GM12878 (cell line): Measurements from ENCODE around the gene UBE2C. TPM values are rescaled to one million over a fixed set of nuclear protein-coding genes. Genes with fewer than 3 reads are reported as not detected.

ENCODE experiments used
- ATAC-seq: fragments of 200-7000 bp; cut with Tn5 transposase; 3 replicates; pipeline ENCODE4 v1.9.1; 2020; ENCODE audit warnings: mild to moderate bottlenecking, moderate library complexity
- BruUV-seq: library from RNA; stranded (reverse); fragments of 400-500 nt; replicated peaks from 2 replicates; lab custom pipeline; 2021; lab: Mats Ljungman, UMichigan
- CTCF ChIA-PET: fragments of 300-600 bp; sonication (Branson Sonifier 250); formaldehyde crosslinking; extraction: SDS; loops from one replicate; lab custom pipeline; 2021; ENCODE audit warnings: inconsistent platforms; lab: Yijun Ruan, JAX
- POLR2A ChIA-PET: fragments of 350-600 bp; formaldehyde crosslinking; extraction: SDS; loops from one replicate; lab custom pipeline; 2021; ENCODE audit warnings: inconsistent platforms; lab: Charles Lee
- RAD21 ChIA-PET: fragments of 300-600 bp; sonication (Branson Sonifier 250); formaldehyde crosslinking; loops from one replicate; lab custom pipeline; 2023; ENCODE audit warnings: antibody characterized with exemption; ENCODE audit not compliant: unreplicated experiment; lab: Charles Lee
- SMC1A ChIA-PET: fragments of 300-600 bp; sonication (Branson Sonifier 250); formaldehyde crosslinking; loops from one replicate; lab custom pipeline; 2023; ENCODE audit not compliant: unreplicated experiment, uncharacterized antibody; lab: Charles Lee
- DNase-seq: peaks from one replicate; pipeline ENCODE4 v3.0.0-alpha.2; 2011; ENCODE audit warnings: low read depth, low spot score
- FAIRE-seq: peaks from 3 replicates; lab custom pipeline; 2011; peaks lifted over from hg19 to GRCh38; lab: Jason Lieb, UNC
- H2AFZ ChIP-seq: 2 replicates; pipeline ENCODE4 v1.6.0; 2011; ENCODE audit warnings: low read depth, low read length, control low read depth; ENCODE audit not compliant: control insufficient read depth
- H3K27ac ChIP-seq: 2 replicates; pipeline ENCODE4 v1.5.1; 2011; ENCODE audit warnings: control low read depth; ENCODE audit not compliant: control insufficient read depth, insufficient read depth
- H3K27me3 ChIP-seq, 2 experiments: replicated peaks in 1 of 2; 2 replicates each; pipeline versions ENCODE4 v1.6.0 to v1.6.1; 2011; ENCODE audit warnings: low read length in 1 of 2; ENCODE audit not compliant: control insufficient read depth in 2 of 2, insufficient read depth in 2 of 2
- H3K36me3 ChIP-seq, 2 experiments: 2 replicates each; pipeline ENCODE4 v1.5.1; 2011; ENCODE audit warnings: low read length in 1 of 2; ENCODE audit not compliant: control insufficient read depth in 2 of 2, insufficient read depth in 2 of 2
- H3K4me1 ChIP-seq: 2 replicates; pipeline ENCODE4 v1.6.1; 2011; ENCODE audit warnings: mild to moderate bottlenecking, low read length, moderate library complexity, mixed read lengths; ENCODE audit not compliant: control insufficient read depth, insufficient read depth
- H3K4me2 ChIP-seq: 2 replicates; pipeline ENCODE4 v1.6.0; 2011; ENCODE audit warnings: control low read depth; ENCODE audit not compliant: control insufficient read depth, insufficient read depth
- H3K4me3 ChIP-seq: fragments of 200-600 bp; sonication (generic); 2 replicates; pipeline ENCODE4 v1.5.1; 2016
- H3K79me2 ChIP-seq: 2 replicates; pipeline ENCODE4 v1.6.0; 2011; ENCODE audit warnings: low read length; ENCODE audit not compliant: control insufficient read depth, insufficient read depth
- H3K9ac ChIP-seq: 2 replicates; pipeline ENCODE4 v1.8.0; 2011; ENCODE audit warnings: low read length, control low read depth, mixed read lengths; ENCODE audit not compliant: control insufficient read depth, insufficient read depth
- H3K9me3 ChIP-seq: replicated peaks from 3 replicates; pipeline ENCODE4 v1.5.1; 2011; ENCODE audit warnings: mild to moderate bottlenecking, low read length; ENCODE audit not compliant: control insufficient read depth, insufficient read depth
- H4K20me1 ChIP-seq: 2 replicates; pipeline ENCODE4 v1.6.0; 2011; ENCODE audit not compliant: control insufficient read depth, insufficient read depth
- BMI1 ChIP-seq: fragments of 450-650 bp; IDR thresholded peaks from 2 replicates; pipeline ENCODE4 v1.6.1; 2016; ENCODE audit warnings: mild to moderate bottlenecking, moderate library complexity, borderline replicate concordance
- CREB1 ChIP-seq: IDR thresholded peaks from 2 replicates; pipeline ENCODE4 v1.6.1; 2012; ENCODE audit warnings: low read depth, mild to moderate bottlenecking, inconsistent platforms
- HCFC1 ChIP-seq: fragments of 150-350 bp; IDR thresholded peaks from 2 replicates; pipeline ENCODE4 v1.6.1; 2014; ENCODE audit warnings: low read length
- MYC ChIP-seq: IDR thresholded peaks from 2 replicates; pipeline ENCODE4 v1.6.1; 2011; ENCODE audit warnings: mild to moderate bottlenecking, low read length, moderate library complexity, inconsistent platforms; ENCODE audit not compliant: insufficient read depth, insufficient replicate concordance, insufficient read length, severe bottlenecking
- NFXL1 ChIP-seq: fragments of 450-650 bp; IDR thresholded peaks from 2 replicates; pipeline ENCODE4 v1.6.1; 2017; ENCODE audit warnings: antibody characterized with exemption, mild to moderate bottlenecking, borderline replicate concordance
- PAX5 ChIP-seq: IDR thresholded peaks from 2 replicates; pipeline ENCODE4 v1.6.1; 2011; ENCODE audit warnings: low read depth, low read length, borderline replicate concordance
- POLR2A ChIP-seq: IDR thresholded peaks from 2 replicates; pipeline ENCODE4 v1.6.1; 2011; ENCODE audit warnings: low read depth, mild to moderate bottlenecking, low read length
- SREBF2 ChIP-seq: IDR thresholded peaks from 2 replicates; pipeline ENCODE4 v1.6.1; 2012; ENCODE audit warnings: mild to moderate bottlenecking, low read length
- ZNF217 ChIP-seq: fragments of 450-650 bp; IDR thresholded peaks from 2 replicates; pipeline ENCODE4 v1.6.1; 2017; ENCODE audit warnings: antibody characterized with exemption, mild to moderate bottlenecking
- WGBS: methylation state at CpG from one replicate; pipeline ENCODE4 v1.1.6; 2016; ENCODE audit warnings: low lambda C conversion rate; ENCODE audit not compliant: insufficient replicate concordance, insufficient coverage; ENCODE audit errors: missing lambda C conversion rate; 5-methylcytosine and 5-hydroxymethylcytosine counted together
- in situ Hi-C: fragments of 300-500 bp; cut with MboI; formaldehyde crosslinking; loops from 9 replicates; pipeline ENCODE4 v1.14.3; 2018; ENCODE audit warnings: mixed read lengths
- intact Hi-C: fragments of 100-400 bp; cut with micrococcal nuclease; formaldehyde crosslinking; loops from one replicate; pipeline ENCODE4 v1.14.2; 2022; ENCODE audit not compliant: unreplicated experiment
- polyA plus RNA-seq, 11 experiments: library from polyadenylated mRNA; depleted of rRNA in 4 of 11; unstranded in 6 of 11; stranded (reverse) in 5 of 11; fragments of >200 nt; fragmentation: Nextera tagmentation in 4 of 11; fragmentation: Illumina TruSeq in 1 of 11; extraction: Ambion mirVana in 4 of 11; extraction: Trizol in 1 of 11; gene quantifications; 1 replicate in 1 of 11; 2 replicates in 10 of 11; pipeline versions ENCODE4 v1.2.1 to v1.2.3, GENCODE V29; 2011 to 2016; ENCODE audit warnings: inconsistent platforms in 2 of 11, missing spikeins in 2 of 11, low read depth in 1 of 11
- total RNA-seq, 4 experiments: library from RNA; depleted of rRNA in 3 of 4; stranded (reverse); fragments of >200 nt in 3 of 4; fragmentation: Illumina TruSeq in 1 of 4; extraction: Trizol in 1 of 4; gene quantifications; 2 replicates each; pipeline versions ENCODE4 v1.2.1 to v1.2.3, GENCODE V29; 2013 to 2021
- TF ChIP-seq, protein P1 (sequence below): fragments of 450-650 bp; IDR thresholded peaks from 2 replicates; pipeline ENCODE4 v1.6.1; 2016; ENCODE audit warnings: mild to moderate bottlenecking, moderate library complexity, borderline replicate concordance
- TF ChIP-seq, protein P2 (sequence below): fragments of 450-650 bp; IDR thresholded peaks from 2 replicates; pipeline ENCODE4 v1.6.1; 2016; ENCODE audit warnings: mild to moderate bottlenecking
- TF ChIP-seq, protein P3 (sequence below): IDR thresholded peaks from 2 replicates; pipeline ENCODE4 v1.6.1; 2012; ENCODE audit warnings: low read depth, low read length, improper control_type of control experiment
- TF ChIP-seq, protein P4 (sequence below): fragments of 450-650 bp; IDR thresholded peaks from 2 replicates; pipeline ENCODE4 v1.6.1; 2014; ENCODE audit warnings: mild to moderate bottlenecking

UBE2C gene
- total and polyA plus RNA-seq, 10 of the 15 experiments (the other 5 are each of a cell fraction or from before 2014, with no cell fraction given) = 86.2 to 412 (median 176) TPM

DNA sequence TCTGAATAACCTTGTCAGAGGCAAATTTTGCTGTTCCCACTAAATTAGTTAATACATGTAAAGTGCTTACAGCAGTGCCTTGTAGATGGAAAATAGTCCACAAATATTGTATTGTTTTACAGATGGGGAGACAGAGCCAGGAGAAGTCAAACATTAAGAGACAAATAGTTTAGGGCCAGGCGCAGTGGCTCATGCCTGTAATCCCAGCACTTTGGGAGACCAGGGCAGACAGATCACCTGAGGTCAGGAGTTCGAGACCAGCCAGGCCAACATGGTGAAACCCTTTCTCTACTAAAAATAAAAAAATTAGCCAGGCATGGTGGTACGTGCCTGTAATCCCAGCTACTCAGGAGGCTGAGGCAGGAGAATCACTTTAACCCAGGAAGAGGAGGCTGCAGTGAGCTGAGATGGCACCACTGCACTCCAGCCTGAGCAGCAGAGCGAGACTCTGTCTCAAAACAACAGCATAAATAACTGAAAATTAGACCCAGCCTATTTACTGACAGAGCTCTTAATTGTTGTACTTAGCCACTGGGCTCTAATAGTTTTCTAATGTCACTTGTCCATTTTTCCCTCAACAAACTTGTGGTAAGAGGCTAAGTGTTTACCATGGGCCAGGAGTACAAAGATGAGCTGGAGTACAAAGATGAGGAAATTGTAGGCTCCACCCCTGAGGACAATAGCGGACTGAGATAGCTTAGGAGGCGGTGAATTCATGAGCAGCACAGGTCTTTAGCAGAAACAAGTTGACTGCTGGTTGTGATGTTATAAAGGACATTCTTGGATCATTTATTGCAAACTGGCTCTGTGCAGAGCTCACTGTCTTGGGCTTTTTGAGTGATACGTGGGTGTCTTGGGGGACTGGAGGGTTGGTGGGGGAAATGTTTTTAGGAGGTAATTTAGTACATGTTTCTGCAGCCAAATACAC lies 51.4 kb downstream of the UBE2C start (continued):
- TF ChIP-seq, protein P1, sequence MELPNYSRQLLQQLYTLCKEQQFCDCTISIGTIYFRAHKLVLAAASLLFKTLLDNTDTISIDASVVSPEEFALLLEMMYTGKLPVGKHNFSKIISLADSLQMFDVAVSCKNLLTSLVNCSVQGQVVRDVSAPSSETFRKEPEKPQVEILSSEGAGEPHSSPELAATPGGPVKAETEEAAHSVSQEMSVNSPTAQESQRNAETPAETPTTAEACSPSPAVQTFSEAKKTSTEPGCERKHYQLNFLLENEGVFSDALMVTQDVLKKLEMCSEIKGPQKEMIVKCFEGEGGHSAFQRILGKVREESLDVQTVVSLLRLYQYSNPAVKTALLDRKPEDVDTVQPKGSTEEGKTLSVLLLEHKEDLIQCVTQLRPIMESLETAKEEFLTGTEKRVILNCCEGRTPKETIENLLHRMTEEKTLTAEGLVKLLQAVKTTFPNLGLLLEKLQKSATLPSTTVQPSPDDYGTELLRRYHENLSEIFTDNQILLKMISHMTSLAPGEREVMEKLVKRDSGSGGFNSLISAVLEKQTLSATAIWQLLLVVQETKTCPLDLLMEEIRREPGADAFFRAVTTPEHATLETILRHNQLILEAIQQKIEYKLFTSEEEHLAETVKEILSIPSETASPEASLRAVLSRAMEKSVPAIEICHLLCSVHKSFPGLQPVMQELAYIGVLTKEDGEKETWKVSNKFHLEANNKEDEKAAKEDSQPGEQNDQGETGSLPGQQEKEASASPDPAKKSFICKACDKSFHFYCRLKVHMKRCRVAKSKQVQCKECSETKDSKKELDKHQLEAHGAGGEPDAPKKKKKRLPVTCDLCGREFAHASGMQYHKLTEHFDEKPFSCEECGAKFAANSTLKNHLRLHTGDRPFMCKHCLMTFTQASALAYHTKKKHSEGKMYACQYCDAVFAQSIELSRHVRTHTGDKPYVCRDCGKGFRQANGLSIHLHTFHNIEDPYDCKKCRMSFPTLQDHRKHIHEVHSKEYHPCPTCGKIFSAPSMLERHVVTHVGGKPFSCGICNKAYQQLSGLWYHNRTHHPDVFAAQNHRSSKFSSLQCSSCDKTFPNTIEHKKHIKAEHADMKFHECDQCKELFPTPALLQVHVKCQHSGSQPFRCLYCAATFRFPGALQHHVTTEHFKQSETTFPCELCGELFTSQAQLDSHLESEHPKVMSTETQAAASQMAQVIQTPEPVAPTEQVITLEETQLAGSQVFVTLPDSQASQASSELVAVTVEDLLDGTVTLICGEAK = no peak
- no peak for TF ChIP-seq POLR2A
- no peak for TF ChIP-seq NFXL1

DNA sequence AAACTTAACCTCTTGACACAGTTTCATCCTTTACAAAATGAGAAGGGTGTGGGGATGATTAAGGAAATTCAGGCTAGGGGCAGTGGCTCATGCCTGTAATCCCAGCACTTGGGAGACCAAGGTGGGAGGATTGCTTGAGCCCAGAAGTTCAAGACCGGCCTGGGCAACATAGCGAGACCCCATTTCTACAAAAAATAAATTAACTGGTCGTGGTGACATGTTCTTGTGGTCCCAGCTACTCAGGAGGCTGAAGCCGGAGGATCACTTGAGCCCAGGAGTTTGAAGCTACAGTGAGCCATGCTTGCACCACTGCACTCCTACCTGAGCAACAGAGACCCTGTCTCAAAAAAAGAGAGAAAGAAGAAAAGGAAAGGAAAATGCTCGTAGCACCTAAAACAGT lies 54.0 kb downstream of the UBE2C start:
- H3K4me2 ChIP-seq = no peak overlapping the region
- ChIA-PET RAD21 (no interaction called here), SMC1A (interaction anchor here (0.6 to 0.9 kb wide), 2 partner anchors 49 to 64 kb away, joined by 3 read pairs; no protein-coding TSS in a partner anchor), POLR2A (interaction anchor here (0.7 kb wide), 1 partner anchor 11 kb away, joined by 4 read pairs; no protein-coding TSS in a partner anchor), CTCF (interaction anchor here (1.4 kb wide), 1 partner anchor 15 kb away, joined by 3 read pairs; the partner anchor contains the start of gene ZSWIM1)
- H3K4me1 ChIP-seq = no peaks in the 10 kb centered on the region
- H3K9me3 ChIP-seq = no peaks in the 10 kb centered on the region
- H3K36me3 ChIP-seq = no peaks in the 10 kb centered on the region
- no TSS peak for BruUV-seq
- no peaks in the 10 kb centered on the region for H4K20me1 ChIP-seq
- H2AFZ ChIP-seq = no peak overlapping the region
- H3K4me3 ChIP-seq = no peak overlapping the region
- no peak for DNase-seq
- ATAC-seq = no peak
- H3K27ac ChIP-seq = no peak overlapping the region
- no peak for FAIRE-seq
- no peak overlapping the region for H3K9ac ChIP-seq
- intact Hi-C loops (no loop called here), in situ Hi-C loops (no loop called here)
- 88% methylated on average over 5 of the region's 5 CpGs for WGBS
- H3K27me3 ChIP-seq = no peaks in the 10 kb centered on the region
- no peaks in the 10 kb centered on the region for H3K79me2 ChIP-seq
- TF ChIP-seq PAX5 (no peak), MYC (no peak), SREBF2 (no peak), CREB1 (no peak), BMI1 (no peak), ZNF217 (no peak), HCFC1 (no peak)
- TF ChIP-seq, protein P2, sequence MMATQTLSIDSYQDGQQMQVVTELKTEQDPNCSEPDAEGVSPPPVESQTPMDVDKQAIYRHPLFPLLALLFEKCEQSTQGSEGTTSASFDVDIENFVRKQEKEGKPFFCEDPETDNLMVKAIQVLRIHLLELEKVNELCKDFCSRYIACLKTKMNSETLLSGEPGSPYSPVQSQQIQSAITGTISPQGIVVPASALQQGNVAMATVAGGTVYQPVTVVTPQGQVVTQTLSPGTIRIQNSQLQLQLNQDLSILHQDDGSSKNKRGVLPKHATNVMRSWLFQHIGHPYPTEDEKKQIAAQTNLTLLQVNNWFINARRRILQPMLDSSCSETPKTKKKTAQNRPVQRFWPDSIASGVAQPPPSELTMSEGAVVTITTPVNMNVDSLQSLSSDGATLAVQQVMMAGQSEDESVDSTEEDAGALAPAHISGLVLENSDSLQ = no peak
- TF ChIP-seq, protein P3, sequence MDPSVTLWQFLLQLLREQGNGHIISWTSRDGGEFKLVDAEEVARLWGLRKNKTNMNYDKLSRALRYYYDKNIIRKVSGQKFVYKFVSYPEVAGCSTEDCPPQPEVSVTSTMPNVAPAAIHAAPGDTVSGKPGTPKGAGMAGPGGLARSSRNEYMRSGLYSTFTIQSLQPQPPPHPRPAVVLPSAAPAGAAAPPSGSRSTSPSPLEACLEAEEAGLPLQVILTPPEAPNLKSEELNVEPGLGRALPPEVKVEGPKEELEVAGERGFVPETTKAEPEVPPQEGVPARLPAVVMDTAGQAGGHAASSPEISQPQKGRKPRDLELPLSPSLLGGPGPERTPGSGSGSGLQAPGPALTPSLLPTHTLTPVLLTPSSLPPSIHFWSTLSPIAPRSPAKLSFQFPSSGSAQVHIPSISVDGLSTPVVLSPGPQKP = no peak
- TF ChIP-seq, protein P4, sequence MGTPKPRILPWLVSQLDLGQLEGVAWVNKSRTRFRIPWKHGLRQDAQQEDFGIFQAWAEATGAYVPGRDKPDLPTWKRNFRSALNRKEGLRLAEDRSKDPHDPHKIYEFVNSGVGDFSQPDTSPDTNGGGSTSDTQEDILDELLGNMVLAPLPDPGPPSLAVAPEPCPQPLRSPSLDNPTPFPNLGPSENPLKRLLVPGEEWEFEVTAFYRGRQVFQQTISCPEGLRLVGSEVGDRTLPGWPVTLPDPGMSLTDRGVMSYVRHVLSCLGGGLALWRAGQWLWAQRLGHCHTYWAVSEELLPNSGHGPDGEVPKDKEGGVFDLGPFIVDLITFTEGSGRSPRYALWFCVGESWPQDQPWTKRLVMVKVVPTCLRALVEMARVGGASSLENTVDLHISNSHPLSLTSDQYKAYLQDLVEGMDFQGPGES = no peak
